ENCODE data around the gene FLYWCH2. TPM values are rescaled to one million over a fixed set of nuclear protein-coding genes. Genes with fewer than 3 reads are reported as not detected.

FLYWCH2 gene
- total RNA-seq, 1 donor from 2014 or later = 31.3 TPM

- ATAC-seq = no peak
- intact Hi-C loops (cut with DNase I) = no loop called here
- no peak for DNase-seq (ENCODE audit: missing footprints)
Observed at GRCh38 chr16:2852003-2852730, 30.8 kb upstream of the FLYWCH2 start.

GRCh38 chr16:2852731-2853507 lies 30.1 kb upstream of the FLYWCH2 start:
- DNase-seq (ENCODE audit: missing footprints) (no peak), ATAC-seq (no peak)
- intact Hi-C loops (cut with DNase I) = no loop called here

GRCh38 chr16:2853531-2854073 lies 29.4 kb upstream of the FLYWCH2 start:
- ATAC-seq (no peak), DNase-seq (ENCODE audit: missing footprints) (no peak)
- intact Hi-C loops (cut with DNase I) = no loop called here

GRCh38 chr16:2854700-2855309 lies 28.2 kb upstream of the FLYWCH2 start:
- intact Hi-C loops (cut with DNase I) = no loop called here
- DNase-seq (ENCODE audit: missing footprints) (no peak), ATAC-seq (no peak)

GRCh38 chr16:2855536-2855935 lies 27.5 kb upstream of the FLYWCH2 start:
- no peak for DNase-seq (ENCODE audit: missing footprints)
- no peak for ATAC-seq
- intact Hi-C loops (cut with DNase I) = no loop called here

- ATAC-seq (no peak), DNase-seq (ENCODE audit: missing footprints) (no peak)
- intact Hi-C loops (cut with DNase I) = no loop called here
Observed at GRCh38 chr16:2856061-2856670, 26.8 kb upstream of the FLYWCH2 start.

GRCh38 chr16:2856686-2857450 lies 26.1 kb upstream of the FLYWCH2 start:
- ATAC-seq = no peak

GRCh38 chr16:2857451-2858244 lies 25.4 kb upstream of the FLYWCH2 start, which contains the start of gene PRSS22:
TSS of gene PRSS22 (minus strand) at chr16:2858170. CDS start at chr16:2858104, 66 bp downstream.
- ATAC-seq (no peak), DNase-seq (ENCODE audit: missing footprints) (no peak)
- intact Hi-C loops (cut with DNase I) = no loop called here

More at GRCh38 chr16:2856686-2857450, 26.1 kb upstream of the FLYWCH2 start:
- intact Hi-C loops (cut with DNase I) = no loop called here
- DNase-seq (ENCODE audit: missing footprints) = no peak

GRCh38 chr16:2858245-2859025 lies 24.6 kb upstream of the FLYWCH2 start:
- DNase-seq (ENCODE audit: missing footprints) = no peak
- ATAC-seq = no peak
- intact Hi-C loops (cut with DNase I) = no loop called here

GRCh38 chr16:2859686-2860265 lies 23.2 kb upstream of the FLYWCH2 start:
- intact Hi-C loops (cut with DNase I) = loop anchor here (10.0 kb wide), 1 partner anchor 165 kb away; no protein-coding TSS in a partner anchor
- no peak for ATAC-seq
- no peak for DNase-seq (ENCODE audit: missing footprints)

GRCh38 chr16:2860826-2861567 lies 22.0 kb upstream of the FLYWCH2 start:
- no peak for ATAC-seq

GRCh38 chr16:2865651-2866050 lies 17.4 kb upstream of the FLYWCH2 start:
- intact Hi-C loops (cut with DNase I) = loop anchor here (10.0 kb wide), 1 partner anchor 171 kb away; no protein-coding TSS in a partner anchor
- ATAC-seq = no peak
- DNase-seq (ENCODE audit: missing footprints) = no peak

More at GRCh38 chr16:2860826-2861567, 22.0 kb upstream of the FLYWCH2 start:
- intact Hi-C loops (cut with DNase I) = loop anchor here (10.0 kb wide), 1 partner anchor 166 kb away; no protein-coding TSS in a partner anchor
- no peak for DNase-seq (ENCODE audit: missing footprints)

- no peak for ATAC-seq
- intact Hi-C loops (cut with DNase I) = loop anchor here (10.0 kb wide), 1 partner anchor 172 kb away; no protein-coding TSS in a partner anchor
Observed at GRCh38 chr16:2866431-2866830, 16.6 kb upstream of the FLYWCH2 start.

GRCh38 chr16:2867661-2867986 lies 15.4 kb upstream of the FLYWCH2 start:
- intact Hi-C loops (cut with DNase I) = loop anchor here (10.0 kb wide), 1 partner anchor 173 kb away; no protein-coding TSS in a partner anchor
- DNase-seq (ENCODE audit: missing footprints) (no peak), ATAC-seq (no peak)

More at GRCh38 chr16:2866431-2866830, 16.6 kb upstream of the FLYWCH2 start:
- no peak for DNase-seq (ENCODE audit: missing footprints)
